IPS DF 6.9 (cell line): ENCODE results near the gene PRKCE.

Experiments
- DNase-seq: peaks from one replicate; pipeline ENCODE4 v3.0.0-alpha.2; 2013; ENCODE audit warnings: low read depth, low spot score
- H3K27ac ChIP-seq: one replicate; pipeline ENCODE4 v1.5.1; 2013; ENCODE audit warnings: low read length, control low read depth
- H3K27me3 ChIP-seq: 2 replicates; pipeline ENCODE4 v1.6.1; 2013; ENCODE audit warnings: mild to moderate bottlenecking, low read length; ENCODE audit not compliant: control insufficient read depth, insufficient read depth
- H3K36me3 ChIP-seq: 2 replicates; pipeline ENCODE4 v1.6.1; 2013; ENCODE audit warnings: low read length; ENCODE audit not compliant: control insufficient read depth, insufficient read depth
- H3K4me1 ChIP-seq: 2 replicates; pipeline ENCODE4 v1.6.1; 2013; ENCODE audit warnings: low read length; ENCODE audit not compliant: control insufficient read depth, insufficient read depth
- H3K4me3 ChIP-seq: 2 replicates; pipeline ENCODE4 v1.5.1; 2013; ENCODE audit warnings: mild to moderate bottlenecking, low read length
- H3K9me3 ChIP-seq: 2 replicates; pipeline ENCODE4 v1.6.1; 2013; ENCODE audit warnings: low read length, inconsistent platforms; ENCODE audit not compliant: control insufficient read depth, insufficient read depth
- WGBS: extraction: QIAGEN DNeasy Blood & Tissue Kit; methylation state at CpG from one replicate; pipeline ENCODE4 v1.1.7; 2013; ENCODE audit warnings: mixed read lengths, missing lambda C conversion rate; ENCODE audit not compliant: insufficient read length, insufficient coverage; 5-methylcytosine and 5-hydroxymethylcytosine counted together

Gene PRKCE

DNA sequence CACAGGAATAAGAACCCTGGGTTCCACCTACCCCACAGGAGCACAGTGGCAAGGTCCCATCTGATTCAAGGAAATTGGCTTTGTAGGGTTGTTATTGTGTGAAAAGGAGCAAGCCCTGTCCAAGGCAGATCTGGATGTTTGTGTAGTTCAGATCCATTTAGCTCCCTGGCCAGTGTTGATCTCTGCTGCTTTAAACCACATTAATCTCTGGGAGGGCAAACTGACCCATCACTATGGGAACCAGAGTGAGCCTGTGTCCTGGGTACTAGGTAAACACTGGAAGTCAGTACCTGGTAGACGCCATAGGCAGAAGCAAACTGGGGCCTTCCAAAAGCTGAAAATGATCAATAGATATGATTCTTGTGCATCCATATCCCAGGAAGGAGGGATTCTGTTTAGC is 374.2 kb downstream of the PRKCE start:
- DNase-seq, result no peak
- no CpG with 5 or more reads among the region's 1 CpG for WGBS
- H3K4me1 ChIP-seq, result no peaks in the 10 kb centered on the region
- H3K27ac ChIP-seq, result no peak overlapping the region
- H3K4me3 ChIP-seq, result no peak overlapping the region
- H3K36me3 ChIP-seq, result no peaks in the 10 kb centered on the region
- H3K27me3 ChIP-seq, result no peaks in the 10 kb centered on the region
- H3K9me3 ChIP-seq, result no peaks in the 10 kb centered on the region

DNA sequence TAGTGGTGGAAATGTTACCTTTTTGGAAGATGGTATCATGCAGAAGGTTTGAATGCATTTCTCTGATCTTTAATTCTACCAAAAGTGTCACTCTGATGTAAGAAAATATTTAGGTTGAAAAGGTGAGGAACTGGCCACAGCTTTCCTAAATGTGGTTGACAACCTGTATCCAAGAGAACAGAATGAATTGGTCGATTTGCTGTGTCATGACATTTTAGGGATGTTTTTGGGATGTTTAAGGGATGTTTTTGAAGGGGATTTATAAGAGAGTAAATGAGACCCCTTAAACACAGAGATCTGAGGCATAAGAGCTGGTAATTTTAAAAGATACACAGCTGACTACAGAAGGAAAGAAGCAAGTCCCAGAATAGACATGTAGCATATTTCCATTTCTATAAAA is 375.0 kb downstream of the PRKCE start:
- H3K36me3 ChIP-seq, result no peaks in the 10 kb centered on the region
- no peak for DNase-seq
- no peak overlapping the region for H3K27ac ChIP-seq
- no peaks in the 10 kb centered on the region for H3K4me1 ChIP-seq
- H3K27me3 ChIP-seq, result no peaks in the 10 kb centered on the region
- H3K9me3 ChIP-seq, result no peaks in the 10 kb centered on the region
- H3K4me3 ChIP-seq, result no peak overlapping the region
- 100% methylated on average over 1 of the region's 1 CpG for WGBS

GRCh38 chr2:46029332-46029811 is 377.9 kb downstream of the PRKCE start:
- Histone ChIP-seq H3K36me3 (no peaks in the 10 kb centered on the region), H3K9me3 (no peaks in the 10 kb centered on the region), H3K4me1 (no peaks in the 10 kb centered on the region), H3K4me3 (no peak overlapping the region), H3K27ac (no peak overlapping the region), H3K27me3 (no peaks in the 10 kb centered on the region)
- no CpG with 5 or more reads among the region's 5 CpGs for WGBS
- no peak for DNase-seq

DNA sequence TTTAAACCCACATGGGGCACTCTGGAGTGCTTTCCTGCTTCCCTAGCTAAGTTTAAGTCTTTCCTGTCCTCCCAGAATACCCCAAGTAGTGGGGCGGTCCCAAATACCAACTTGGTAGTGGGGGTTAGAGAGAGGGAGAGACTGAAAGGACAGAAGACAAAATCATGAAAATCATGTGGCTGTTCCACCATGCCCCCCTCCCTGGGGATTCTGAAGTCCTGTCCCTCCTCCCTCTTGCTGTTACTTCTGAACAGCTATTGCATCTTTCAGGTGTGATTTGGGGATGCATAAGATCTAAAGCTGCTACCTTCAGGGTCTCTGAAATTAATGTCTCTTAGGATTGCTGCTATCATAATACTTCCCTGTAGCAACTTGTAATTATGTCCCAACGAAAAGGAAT is 378.9 kb downstream of the PRKCE start:
- no peak overlapping the region for H3K4me3 ChIP-seq
- no peaks in the 10 kb centered on the region for H3K4me1 ChIP-seq
- no peaks in the 10 kb centered on the region for H3K27me3 ChIP-seq
- H3K27ac ChIP-seq, result no peak overlapping the region
- 100% methylated on average over 1 of the region's 2 CpGs for WGBS
- no peak for DNase-seq
- H3K36me3 ChIP-seq, result no peaks in the 10 kb centered on the region
- no peaks in the 10 kb centered on the region for H3K9me3 ChIP-seq

- WGBS, result no CpG with 5 or more reads among the region's 8 CpGs
- no peaks in the 10 kb centered on the region for H3K36me3 ChIP-seq
- DNase-seq, result no peak
- no peaks in the 10 kb centered on the region for H3K4me1 ChIP-seq
- no peak overlapping the region for H3K4me3 ChIP-seq
- no peak overlapping the region for H3K27ac ChIP-seq
- no peaks in the 10 kb centered on the region for H3K9me3 ChIP-seq
- no peaks in the 10 kb centered on the region for H3K27me3 ChIP-seq
Measured at GRCh38 chr2:46032161-46032813, 380.8 kb downstream of the PRKCE start.

- no peak overlapping the region for H3K27ac ChIP-seq
- H3K4me1 ChIP-seq, result no peaks in the 10 kb centered on the region
- no CpG with 5 or more reads among the region's 5 CpGs for WGBS
- H3K27me3 ChIP-seq, result no peaks in the 10 kb centered on the region
- H3K9me3 ChIP-seq, result no peaks in the 10 kb centered on the region
- no peak overlapping the region for H3K4me3 ChIP-seq
- H3K36me3 ChIP-seq, result no peaks in the 10 kb centered on the region
- no peak for DNase-seq
Measured at GRCh38 chr2:46032996-46033395, 381.5 kb downstream of the PRKCE start.

GRCh38 chr2:46034535-46034934 is 383.1 kb downstream of the PRKCE start:
- no peak overlapping the region for H3K27ac ChIP-seq
- no peaks in the 10 kb centered on the region for H3K27me3 ChIP-seq
- no peaks in the 10 kb centered on the region for H3K9me3 ChIP-seq
- no peak overlapping the region for H3K4me3 ChIP-seq
- WGBS, result no CpG with 5 or more reads among the region's 5 CpGs
- DNase-seq, result no peak
- no peaks in the 10 kb centered on the region for H3K36me3 ChIP-seq
- H3K4me1 ChIP-seq, result no peaks in the 10 kb centered on the region

GRCh38 chr2:46036929-46037328 is 385.5 kb downstream of the PRKCE start:
- H3K36me3 ChIP-seq, result no peaks in the 10 kb centered on the region
- no CpG with 5 or more reads among the region's 7 CpGs for WGBS
- H3K4me1 ChIP-seq, result no peaks in the 10 kb centered on the region
- no peak overlapping the region for H3K4me3 ChIP-seq
- no peak for DNase-seq
- no peaks in the 10 kb centered on the region for H3K9me3 ChIP-seq
- H3K27ac ChIP-seq, result no peak overlapping the region
- H3K27me3 ChIP-seq, result no peaks in the 10 kb centered on the region

DNA sequence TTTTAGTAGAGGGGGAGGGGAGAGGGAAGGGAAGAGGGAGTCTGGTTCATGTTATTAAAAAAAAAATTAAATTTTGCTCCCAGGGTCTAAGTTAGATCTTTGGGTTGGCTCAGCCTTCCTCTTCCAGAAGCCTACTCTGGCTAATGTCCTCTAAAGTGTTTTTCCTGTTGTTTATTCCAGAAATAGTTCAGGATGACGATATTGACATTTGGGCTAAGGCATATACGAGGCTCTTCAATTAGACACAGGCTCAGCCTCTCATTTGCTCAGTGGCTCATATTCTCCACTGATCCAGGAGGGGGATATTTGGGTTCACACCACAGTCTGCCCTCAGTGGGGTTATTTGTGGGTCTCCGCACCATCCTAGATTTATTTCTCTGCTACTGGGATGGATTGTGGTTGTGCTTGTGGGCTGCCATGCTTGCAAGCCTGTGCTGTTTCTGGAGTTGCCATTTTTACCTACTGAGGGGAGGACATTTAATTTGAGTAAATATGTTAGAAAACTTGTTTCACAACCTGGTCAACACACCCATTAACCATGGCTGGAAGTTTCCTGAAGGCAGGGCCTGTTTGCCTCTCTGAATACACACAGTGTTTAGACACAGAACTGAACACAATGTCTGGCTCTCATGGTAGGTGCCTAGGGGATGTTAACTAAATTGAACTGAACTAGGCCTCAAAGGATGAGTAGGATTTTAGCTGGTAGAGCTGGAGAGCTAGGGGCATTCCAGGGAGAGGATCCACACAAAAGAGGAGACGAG is 388.2 kb downstream of the PRKCE start:
- WGBS, result no CpG with 5 or more reads among the region's 4 CpGs
- no peaks in the 10 kb centered on the region for H3K36me3 ChIP-seq
- DNase-seq, result no peak

DNA sequence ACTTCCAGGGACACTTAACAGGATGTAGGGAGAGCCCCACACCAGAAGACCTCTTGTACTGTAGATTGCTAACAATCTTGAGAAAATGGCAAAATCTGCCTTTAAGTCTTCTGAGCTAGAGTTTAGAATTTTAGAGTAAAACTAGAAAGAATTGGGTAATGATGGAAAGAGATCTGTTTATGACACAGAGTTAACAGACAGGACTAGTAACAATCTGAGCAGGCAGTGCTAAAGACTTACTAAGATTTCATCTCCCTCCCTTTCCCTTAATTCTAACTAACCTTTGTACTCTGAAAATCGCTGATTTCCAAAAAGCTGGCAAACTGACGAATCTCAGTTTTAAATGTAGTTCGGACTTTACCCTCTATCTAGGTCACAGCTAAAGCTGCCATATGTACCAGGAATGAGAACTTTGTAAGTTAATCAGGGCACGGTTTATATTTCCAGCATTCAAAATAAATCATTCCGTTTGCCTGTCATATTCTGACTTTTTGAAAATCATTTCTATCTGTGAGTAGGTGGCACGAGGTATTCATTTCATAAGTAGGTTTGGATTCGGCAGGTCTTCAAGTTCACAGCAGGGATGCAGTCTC is 389.2 kb downstream of the PRKCE start:
- DNase-seq, result no peak
- Histone ChIP-seq H3K36me3 (no peaks in the 10 kb centered on the region), H3K4me3 (no peak overlapping the region), H3K27me3 (no peaks in the 10 kb centered on the region), H3K27ac (no peak overlapping the region), H3K9me3 (no peaks in the 10 kb centered on the region), H3K4me1 (no peaks in the 10 kb centered on the region)
- WGBS, result no CpG with 5 or more reads among the region's 7 CpGs

More for the DNA sequence above, 388.2 kb downstream of the PRKCE start:
- no peaks in the 10 kb centered on the region for H3K9me3 ChIP-seq
- H3K27ac ChIP-seq, result no peak overlapping the region
- no peak overlapping the region for H3K4me3 ChIP-seq
- no peaks in the 10 kb centered on the region for H3K27me3 ChIP-seq
- H3K4me1 ChIP-seq, result no peaks in the 10 kb centered on the region
